H4 (cell line): ENCODE data around the gene DNLZ. TPM values are rescaled to one million over a fixed set of nuclear protein-coding genes. Genes with fewer than 3 reads are reported as not detected.
"Not testable (repeated sequence)": the region's sequence is repeated elsewhere in the genome, so short reads cannot be mapped to it uniquely, and the experiment has no call there.

Experiments used
- DNase-seq: peaks from one replicate; pipeline ENCODE4 v3.0.0-alpha.2; 2015; ENCODE audit warnings: low spot score
- total RNA-seq: library from RNA; depleted of rRNA; stranded (reverse); fragments of >200 nt; shearing (Covaris generic); gene quantifications from 2 replicates; pipeline ENCODE4 v1.2.3, GENCODE V29; 2014

Gene DNLZ
- total RNA-seq, 1 experiment from 2014 or later, result 26.5 TPM

GRCh38 chr9:136359774-136360718 is 3.5 kb downstream of the DNLZ start:
- DNase-seq, result no peak

- no peak for DNase-seq
Measured at GRCh38 chr9:136358888-136359287, 4.7 kb downstream of the DNLZ start.

GRCh38 chr9:136358016-136358415 is 5.5 kb downstream of the DNLZ start:
- no peak for DNase-seq

DNA sequence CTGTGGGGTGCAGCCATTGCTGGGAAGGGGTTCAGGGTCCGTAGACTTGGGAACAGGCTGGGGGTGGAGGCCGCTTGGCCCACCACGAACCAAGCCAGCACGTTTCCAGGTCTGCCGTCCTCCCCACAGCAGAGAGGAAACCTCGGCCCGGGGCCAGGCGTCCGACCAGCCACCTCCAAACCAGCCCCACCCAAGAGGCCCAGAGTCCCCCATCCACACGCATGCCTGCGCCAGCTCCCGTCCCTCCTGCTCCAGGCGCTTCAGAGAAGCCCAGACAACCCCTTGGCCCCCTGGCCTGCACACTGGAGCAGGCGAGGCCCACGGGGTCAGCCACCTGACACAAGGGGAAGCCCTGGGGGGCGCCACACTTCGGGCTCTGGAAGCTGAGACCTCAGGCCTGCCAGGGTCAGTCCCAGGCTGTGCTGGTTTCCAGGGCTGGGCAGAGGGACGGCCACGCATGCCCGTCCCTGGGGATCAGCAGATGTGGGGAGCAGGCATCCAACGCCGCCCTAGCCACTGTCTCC is 6.3 kb downstream of the DNLZ start:
- no peak for DNase-seq

DNA sequence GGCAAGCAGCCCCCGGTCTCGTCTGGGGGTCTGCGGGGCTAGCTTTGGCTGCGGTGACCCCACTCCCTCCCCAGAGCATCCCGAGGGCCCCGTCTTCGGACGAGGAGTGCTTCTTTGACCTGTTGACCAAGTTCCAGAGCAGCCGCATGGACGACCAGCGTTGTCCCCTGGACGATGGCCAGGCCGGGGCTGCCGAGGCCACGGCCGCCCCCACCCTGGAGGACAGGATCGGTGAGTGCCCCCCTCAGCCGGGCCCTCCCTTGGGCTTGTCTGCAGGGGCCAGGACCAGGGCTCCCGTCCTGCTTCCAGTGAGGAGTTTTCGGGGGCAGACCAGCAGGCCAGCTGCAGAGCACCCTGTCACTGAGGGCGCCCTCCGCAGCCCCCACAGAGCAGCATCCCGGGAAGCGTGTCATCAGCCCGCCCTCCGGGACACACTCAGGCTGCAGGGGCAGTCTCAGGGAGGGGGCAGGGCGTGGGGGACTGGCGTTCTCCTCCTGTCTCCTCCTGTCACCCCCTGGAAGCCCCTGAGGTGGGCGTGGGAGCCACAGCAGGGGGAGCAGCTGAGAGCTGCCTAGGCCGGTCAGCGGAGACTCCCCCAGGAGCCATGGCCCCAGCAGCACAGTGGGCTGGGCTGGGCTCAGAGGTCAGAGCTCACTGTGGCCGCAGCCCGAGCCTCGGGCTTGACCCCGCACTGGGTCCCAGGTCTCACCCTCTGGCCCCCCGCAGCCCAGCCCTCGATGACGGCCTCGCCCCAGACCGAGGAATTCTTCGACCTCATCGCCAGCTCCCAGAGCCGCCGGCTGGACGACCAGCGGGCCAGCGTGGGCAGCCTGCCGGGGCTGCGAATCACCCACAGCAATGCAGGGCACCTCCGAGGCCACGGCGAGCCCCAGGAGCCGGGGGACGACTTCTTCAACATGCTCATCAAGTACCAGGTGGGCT is 7.7 kb downstream of the DNLZ start:
- no peak for DNase-seq

DNA sequence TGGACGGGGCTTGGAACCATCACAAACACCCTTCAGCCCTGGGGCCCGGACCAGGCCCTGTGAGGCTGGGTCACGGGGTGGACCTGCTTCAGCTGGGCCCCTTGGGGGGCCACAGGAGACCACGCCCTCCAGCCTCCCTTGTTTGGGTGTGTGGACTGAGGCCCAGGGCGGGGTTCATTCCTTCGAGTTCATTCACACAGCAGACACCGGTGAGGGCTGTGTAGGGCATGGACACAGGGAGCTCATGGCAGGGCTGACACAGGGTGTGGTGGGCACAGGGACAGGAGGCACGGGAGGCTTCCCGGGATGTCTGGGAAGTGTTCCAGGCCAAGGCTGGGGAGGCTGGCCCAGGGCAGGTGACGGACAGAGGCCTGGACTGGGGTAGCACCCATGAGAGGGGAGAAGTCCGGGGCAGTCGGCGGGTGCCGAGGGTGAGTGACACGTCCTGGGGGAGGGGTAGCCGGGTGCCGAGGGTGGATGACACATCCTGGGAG is 8.9 kb downstream of the DNLZ start:
- DNase-seq, result peak; percentile 21

DNA sequence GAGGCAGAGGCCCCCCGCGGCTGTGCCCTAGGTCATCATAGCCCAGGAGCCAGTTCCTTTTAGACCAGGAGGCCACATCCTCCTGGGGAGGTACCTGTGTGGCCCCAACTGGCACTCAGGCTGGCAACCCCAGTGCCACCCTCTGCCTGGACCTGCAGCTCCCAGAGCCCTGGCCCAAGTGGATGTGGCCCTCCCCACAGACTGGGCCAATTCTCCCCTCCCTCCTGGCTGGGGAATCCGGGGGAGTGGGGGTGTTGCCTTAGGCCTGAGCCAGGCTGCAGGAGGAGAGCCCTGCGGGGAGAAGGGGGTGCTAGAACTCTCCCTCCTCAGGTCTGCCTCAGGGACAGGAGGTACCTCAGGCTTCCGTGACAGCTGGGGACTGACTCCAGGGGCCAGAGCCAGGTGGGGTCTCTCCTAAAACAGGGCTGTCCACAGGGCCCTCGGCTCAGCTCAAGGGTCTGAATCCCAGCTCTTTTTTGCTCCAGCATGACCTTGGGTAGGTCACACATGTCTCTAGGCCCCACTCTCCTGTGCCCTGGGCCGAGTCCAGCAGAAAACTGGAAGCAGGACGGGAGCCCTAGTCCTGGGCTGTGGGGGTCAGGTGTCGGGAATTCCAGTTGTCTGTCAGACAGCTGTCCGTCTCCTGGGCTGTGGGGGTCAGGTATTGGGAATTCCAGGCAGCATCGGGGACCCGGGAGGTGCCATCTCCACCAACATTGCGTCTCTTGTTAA is 9.6 kb downstream of the DNLZ start:
- no peak for DNase-seq

GRCh38 chr9:136353088-136353487 is 10.5 kb downstream of the DNLZ start:
- DNase-seq, result no peak

- DNase-seq, result no peak
Measured at GRCh38 chr9:136352682-136353081, 10.9 kb downstream of the DNLZ start.

DNA sequence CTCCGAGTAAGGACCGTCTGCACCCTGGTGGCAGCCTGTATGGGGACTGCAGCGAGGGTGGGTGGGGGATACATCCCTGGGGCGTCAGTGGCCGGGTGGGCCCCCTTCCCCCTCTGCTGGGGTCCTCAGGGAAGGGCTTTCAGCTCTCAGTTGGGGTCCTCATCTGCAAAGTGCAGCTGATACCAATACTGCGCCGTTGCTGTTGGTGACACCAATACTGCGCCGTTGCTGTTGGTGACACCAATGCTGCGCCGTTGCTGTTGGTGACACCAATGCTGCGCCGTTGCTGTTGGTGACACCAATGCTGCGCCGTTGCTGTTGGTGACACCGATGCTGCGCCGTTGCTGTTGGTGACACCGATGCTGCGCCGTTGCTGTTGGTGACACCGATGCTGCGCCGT is 11.7 kb downstream of the DNLZ start:
- not testable (repeated sequence) for DNase-seq

GRCh38 chr9:136351252-136351800 is 12.2 kb downstream of the DNLZ start:
- DNase-seq, result no peak

DNA sequence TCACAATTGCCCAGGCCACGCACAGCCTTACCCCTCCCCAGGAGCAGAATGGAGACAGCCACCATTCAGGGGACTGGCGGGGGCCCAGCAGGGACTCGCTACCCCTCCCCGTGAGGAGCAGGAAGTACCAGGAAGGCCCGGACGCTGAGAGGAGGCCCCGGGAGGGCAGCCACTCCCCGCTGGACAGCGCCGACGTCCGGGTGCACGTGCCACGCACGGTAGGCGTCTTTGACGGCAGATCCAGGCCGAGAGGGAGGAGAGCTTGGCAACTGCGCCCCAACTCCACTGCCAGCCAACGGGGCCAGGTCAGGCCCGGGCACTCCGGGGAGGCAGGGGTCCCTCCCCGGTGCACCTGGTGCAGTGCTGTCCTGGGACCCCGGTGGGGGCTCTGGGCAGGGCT is 14.0 kb downstream of the DNLZ start:
- no peak for DNase-seq

DNA sequence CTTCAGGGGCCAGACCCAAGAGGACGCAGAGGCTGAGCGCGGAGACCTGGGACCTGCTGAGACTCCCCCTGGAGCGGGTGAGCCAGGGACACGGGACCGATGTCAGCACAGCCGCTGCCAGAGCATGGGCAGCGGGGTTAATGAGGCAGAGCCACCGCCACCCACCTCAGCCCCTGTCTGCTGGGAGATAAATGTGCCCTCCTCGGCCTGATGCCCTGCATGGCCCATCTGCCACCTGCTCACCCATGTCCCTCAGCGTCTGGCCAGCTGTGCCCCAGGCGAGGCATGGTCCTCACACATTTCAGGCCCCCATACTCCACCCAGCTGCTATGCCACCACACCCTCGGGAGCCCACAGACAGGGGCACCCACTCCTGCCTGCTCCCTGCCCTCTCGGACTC is 14.9 kb downstream of the DNLZ start:
- no peak for DNase-seq

DNA sequence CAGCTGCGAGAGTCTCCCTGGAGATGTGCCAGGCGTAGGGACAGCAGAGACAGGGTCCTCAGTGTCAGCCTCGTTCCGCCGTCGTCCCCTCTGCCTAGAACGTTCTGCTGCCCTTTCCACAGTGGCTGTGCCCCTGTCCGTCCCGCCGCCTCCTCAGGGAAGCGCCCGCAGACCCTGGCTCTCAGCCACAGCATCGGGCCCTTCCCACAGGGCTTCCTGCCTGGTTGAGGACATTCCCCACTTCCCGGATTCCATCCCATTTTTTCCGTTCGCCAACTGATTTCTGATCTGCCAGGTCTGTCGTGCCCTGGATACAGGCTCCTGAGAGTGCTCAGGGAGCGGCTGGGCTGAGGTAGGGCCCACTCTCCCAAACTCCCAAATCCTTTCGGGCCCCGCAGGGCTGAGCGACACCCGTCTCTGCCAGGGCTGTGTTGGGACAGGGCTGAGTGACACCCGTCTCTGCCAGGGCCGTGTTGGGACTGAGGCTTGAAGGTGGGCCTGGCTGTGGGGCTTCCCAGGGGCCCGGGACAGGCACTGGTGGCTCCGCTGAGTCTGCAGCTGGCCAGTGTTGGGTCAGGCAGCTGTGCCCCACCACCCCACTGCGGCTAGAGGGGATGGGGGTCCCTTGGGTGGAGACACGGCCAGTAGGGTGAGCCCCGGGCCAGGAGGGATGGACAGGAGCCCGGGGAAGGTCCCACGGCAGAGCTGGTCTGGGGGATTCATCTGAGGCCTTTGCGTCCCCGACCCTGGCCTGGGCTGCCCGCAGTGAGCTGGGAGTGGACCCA is 15.9 kb downstream of the DNLZ start:
- no peak for DNase-seq

DNA sequence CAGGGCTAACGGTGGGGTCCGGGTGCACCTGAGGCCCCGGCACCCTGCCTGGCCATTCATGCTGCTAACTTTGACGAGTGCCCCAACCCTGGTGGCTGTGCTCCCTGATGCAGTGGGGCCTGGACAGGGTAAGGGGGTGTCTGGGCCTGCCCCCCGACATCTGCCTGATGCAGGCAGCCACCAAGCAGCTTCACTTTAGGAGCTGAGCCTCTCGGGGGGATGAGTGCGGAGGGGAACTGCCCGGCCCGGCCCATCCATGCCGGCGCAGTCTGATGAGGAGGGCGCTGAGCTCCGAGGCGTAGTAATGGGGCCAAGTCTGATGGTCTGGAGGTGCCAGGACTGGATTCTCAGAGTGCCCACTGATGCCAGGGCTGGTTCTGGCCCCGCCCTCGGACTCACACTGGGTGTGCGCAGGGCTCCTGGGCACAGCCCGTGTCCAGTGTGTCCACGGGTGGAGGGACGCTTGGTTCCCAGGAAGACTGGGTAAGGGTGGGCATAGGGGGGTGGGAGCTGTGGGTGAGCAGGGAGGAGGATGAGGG is 16.5 kb downstream of the DNLZ start:
- no peak for DNase-seq

DNA sequence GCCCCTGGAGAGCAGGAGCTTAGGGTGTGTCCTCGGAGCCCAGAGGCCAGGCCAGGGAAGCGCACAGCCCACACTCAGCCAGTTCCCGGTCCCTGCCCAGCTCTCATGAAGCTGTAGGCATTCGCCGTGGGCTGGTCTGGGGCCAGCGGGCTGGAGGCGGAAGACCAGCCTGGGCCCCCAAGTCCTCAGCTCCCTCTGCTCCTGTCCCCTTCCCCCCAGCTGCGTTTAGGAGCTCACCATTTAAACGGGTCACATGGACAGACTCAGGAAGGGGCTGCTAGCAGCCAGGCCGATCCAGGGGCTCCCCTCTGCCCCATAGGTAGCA is 17.4 kb downstream of the DNLZ start:
- no peak for DNase-seq

- DNase-seq, result no peak
Measured at GRCh38 chr9:136345281-136346156, 18.0 kb downstream of the DNLZ start.

DNA sequence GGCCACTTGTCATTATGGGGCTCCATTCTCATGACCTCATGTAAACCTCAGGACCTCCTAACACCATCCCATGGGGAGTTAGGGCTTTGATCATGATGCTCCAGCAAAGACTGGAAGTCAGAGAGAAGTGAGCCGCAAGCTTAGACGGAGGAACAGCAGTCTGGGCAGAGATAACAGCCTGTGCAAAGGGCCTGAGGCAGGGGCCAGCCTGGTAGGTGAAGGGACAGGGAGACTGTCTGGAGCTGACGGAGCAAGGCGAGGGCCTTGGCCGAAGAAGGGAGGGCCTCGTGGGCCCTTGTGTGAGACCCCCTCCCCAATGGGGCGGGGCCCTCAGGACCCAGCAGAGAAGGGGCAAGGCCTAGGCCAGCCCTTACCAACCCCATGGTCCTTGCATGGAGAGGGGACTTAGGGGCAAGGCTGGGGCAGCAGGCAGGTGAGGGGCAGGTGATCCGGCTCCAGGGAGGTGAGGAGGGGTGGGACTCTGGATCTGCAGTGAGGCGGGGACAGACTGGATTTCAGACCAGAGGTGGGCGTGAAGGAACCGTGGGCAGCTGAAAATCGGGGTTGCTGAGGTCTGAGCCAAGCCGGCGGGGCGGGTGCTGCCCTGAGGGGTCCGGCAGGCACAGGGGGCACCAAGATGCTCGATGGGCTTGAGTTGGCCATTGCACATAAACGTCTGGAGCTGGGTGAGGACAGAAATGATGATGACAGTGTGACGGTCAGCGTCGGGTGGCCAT is 18.8 kb downstream of the DNLZ start:
- no peak for DNase-seq

DNA sequence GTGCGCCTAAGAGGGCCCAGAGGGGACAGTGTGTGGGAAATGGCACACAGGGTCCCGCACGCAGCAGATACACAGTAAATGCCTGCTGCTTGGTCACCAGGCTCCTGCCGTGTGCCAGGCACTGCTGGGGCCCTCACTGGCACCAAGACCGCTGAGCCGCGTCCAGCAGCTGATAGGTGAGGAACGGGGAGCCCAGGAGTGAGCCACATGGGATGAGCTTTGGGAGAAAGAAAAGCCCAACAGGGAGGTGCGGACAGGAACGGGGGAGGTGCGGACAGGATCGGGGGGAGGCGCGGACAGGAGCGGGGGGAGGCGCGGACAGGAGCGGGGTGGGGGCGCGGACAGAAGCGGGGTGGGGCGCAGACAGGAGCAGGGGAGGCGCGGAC is 19.7 kb downstream of the DNLZ start:
- DNase-seq, result no peak
